Astrocyte (in vitro differentiated cells and primary cell): ENCODE measurements around the gene ERG. TPM values are rescaled to one million over a fixed set of nuclear protein-coding genes. Genes with fewer than 3 reads are reported as not detected.

Source experiments
- DNase-seq: peaks from one replicate; pipeline ENCODE4 v3.0.0-alpha.2; 2010; ENCODE audit warnings: low read depth
- FAIRE-seq: peaks from 2 replicates; lab custom pipeline; 2011; peaks lifted over from hg19 to GRCh38; lab: Jason Lieb, UNC
- H2AFZ ChIP-seq: 2 replicates; pipeline ENCODE4 v1.6.0; 2012; ENCODE audit warnings: low read depth, low read length, inconsistent platforms
- H3K27ac ChIP-seq: 2 replicates; pipeline ENCODE4 v1.5.1; 2011; ENCODE audit warnings: low read depth, low read length, inconsistent platforms
- H3K27me3 ChIP-seq: 2 replicates; pipeline ENCODE4 v1.6.0; 2011; ENCODE audit warnings: low read length, inconsistent platforms; ENCODE audit not compliant: insufficient read depth
- H3K36me3 ChIP-seq: 2 replicates; pipeline ENCODE4 v1.5.1; 2011; ENCODE audit warnings: low read length, inconsistent platforms; ENCODE audit not compliant: insufficient read depth
- H3K4me1 ChIP-seq: 2 replicates; pipeline ENCODE4 v1.5.1; 2011; ENCODE audit warnings: low read length, inconsistent platforms; ENCODE audit not compliant: insufficient read depth
- H3K4me2 ChIP-seq: 2 replicates; pipeline ENCODE4 v1.6.0; 2012; ENCODE audit warnings: low read length, inconsistent platforms
- H3K4me3 ChIP-seq: 2 replicates; pipeline ENCODE4 v1.5.1; 2011; ENCODE audit warnings: low read depth, mild to moderate bottlenecking, low read length, inconsistent platforms; ENCODE audit not compliant: insufficient read depth
- H3K79me2 ChIP-seq: 2 replicates; pipeline ENCODE4 v1.6.0; 2012; ENCODE audit warnings: mild to moderate bottlenecking, low read length, inconsistent platforms; ENCODE audit not compliant: insufficient read depth
- H3K9ac ChIP-seq: 2 replicates; pipeline ENCODE4 v1.6.0; 2012; ENCODE audit warnings: mild to moderate bottlenecking, low read length, inconsistent platforms
- H3K9me3 ChIP-seq: 2 replicates; pipeline ENCODE4 v1.5.1; 2012; ENCODE audit warnings: low read depth, mild to moderate bottlenecking, low read length, inconsistent platforms; ENCODE audit not compliant: insufficient read depth
- H4K20me1 ChIP-seq: 2 replicates; pipeline ENCODE4 v1.6.0; 2012; ENCODE audit warnings: low read length, inconsistent platforms; ENCODE audit not compliant: insufficient read depth
- H3K27ac Mint-ChIP-seq: one replicate; pipeline ENCODE4 v1.8.0; 2021; ENCODE audit warnings: mild to moderate bottlenecking, mixed read lengths; ENCODE audit not compliant: unreplicated experiment
- H3K27me3 Mint-ChIP-seq: one replicate; pipeline ENCODE4 v1.8.0; 2021; ENCODE audit warnings: low read depth, mixed read lengths; ENCODE audit not compliant: unreplicated experiment
- H3K36me3 Mint-ChIP-seq: one replicate; pipeline ENCODE4 v1.8.0; 2021; ENCODE audit warnings: low read depth, mixed read lengths; ENCODE audit not compliant: unreplicated experiment
- H3K4me1 Mint-ChIP-seq: one replicate; pipeline ENCODE4 v1.8.0; 2021; ENCODE audit warnings: low read depth, mixed read lengths; ENCODE audit not compliant: unreplicated experiment
- H3K4me3 Mint-ChIP-seq: one replicate; pipeline ENCODE4 v1.8.0; 2021; ENCODE audit warnings: mild to moderate bottlenecking, moderate library complexity, mixed read lengths; ENCODE audit not compliant: unreplicated experiment
- H3K9me3 Mint-ChIP-seq: one replicate; pipeline ENCODE4 v1.8.0; 2021; ENCODE audit warnings: mild to moderate bottlenecking, mixed read lengths; ENCODE audit not compliant: unreplicated experiment
- CTCF ChIP-seq: IDR thresholded peaks from 2 replicates; pipeline ENCODE4 v1.5.1; 2011; ENCODE audit warnings: low read depth, mild to moderate bottlenecking, inconsistent platforms, low read length, moderate library complexity; ENCODE audit not compliant: insufficient read depth
- EZH2 ChIP-seq: IDR thresholded peaks from 2 replicates; pipeline ENCODE4 v1.6.1; 2012; ENCODE audit warnings: mild to moderate bottlenecking, low read length, inconsistent platforms; ENCODE audit not compliant: insufficient read depth
- total RNA-seq: library from RNA; stranded (reverse); gene quantifications from 2 replicates; pipeline ENCODE4 v1.2.1, GENCODE V29; 2021

ERG gene
- total RNA-seq, 1 donor from 2014 or later, result 0.84 TPM

GRCh38 chr21:38361324-38361723 is 137.0 kb downstream of the ERG start:
- Histone ChIP-seq H3K27me3 (peaks cover 4% of the 10 kb centered on the region), H3K4me3 (no peak overlapping the region), H4K20me1 (no peaks in the 10 kb centered on the region), H2AFZ (no peak overlapping the region), H3K4me1 (no peaks in the 10 kb centered on the region), H3K79me2 (no peaks in the 10 kb centered on the region), H3K9me3 (no peaks in the 10 kb centered on the region), H3K27ac (no peak overlapping the region), H3K4me2 (no peak overlapping the region), H3K9ac (no peak overlapping the region), H3K36me3 (no peaks in the 10 kb centered on the region)
- H3K4me1 Mint-ChIP-seq, result no peaks in the 10 kb centered on the region
- no peak overlapping the region for H3K27ac Mint-ChIP-seq
- H3K9me3 Mint-ChIP-seq, result peaks cover 9% of the 10 kb centered on the region
- no peak for FAIRE-seq
- peaks cover 22% of the 10 kb centered on the region for H3K27me3 Mint-ChIP-seq
- no peak for DNase-seq
- H3K36me3 Mint-ChIP-seq, result no peaks in the 10 kb centered on the region
- H3K4me3 Mint-ChIP-seq, result no peak overlapping the region
- TF ChIP-seq CTCF, result no peak
- TF ChIP-seq EZH2, result no peak

GRCh38 chr21:38359835-38360234 is 138.4 kb downstream of the ERG start:
- H3K27me3 ChIP-seq, result peaks cover 4% of the 10 kb centered on the region
- no peak overlapping the region for H3K9ac ChIP-seq
- no peaks in the 10 kb centered on the region for H3K36me3 ChIP-seq
- no peak overlapping the region for H3K27ac ChIP-seq
- no peaks in the 10 kb centered on the region for H3K36me3 Mint-ChIP-seq
- no peaks in the 10 kb centered on the region for H3K4me1 ChIP-seq
- H3K4me3 Mint-ChIP-seq, result no peak overlapping the region
- no peak overlapping the region for H3K4me3 ChIP-seq
- no peaks in the 10 kb centered on the region for H3K4me1 Mint-ChIP-seq
- H4K20me1 ChIP-seq, result no peaks in the 10 kb centered on the region
- no peak for TF ChIP-seq EZH2
- no peak for TF ChIP-seq CTCF
- no peaks in the 10 kb centered on the region for H3K9me3 ChIP-seq
- no peak overlapping the region for H3K4me2 ChIP-seq
- no peak overlapping the region for H3K27ac Mint-ChIP-seq
- H3K27me3 Mint-ChIP-seq, result peaks cover 19% of the 10 kb centered on the region
- no peaks in the 10 kb centered on the region for H3K79me2 ChIP-seq
- peaks cover 9% of the 10 kb centered on the region for H3K9me3 Mint-ChIP-seq
- DNase-seq (no peak), FAIRE-seq (no peak)
- no peak overlapping the region for H2AFZ ChIP-seq

GRCh38 chr21:38359090-38359489 is 139.2 kb downstream of the ERG start:
- Mint-ChIP-seq H3K9me3 (peaks cover 9% of the 10 kb centered on the region), H3K27me3 (peaks cover 19% of the 10 kb centered on the region), H3K36me3 (no peaks in the 10 kb centered on the region), H3K4me3 (no peak overlapping the region), H3K27ac (no peak overlapping the region), H3K4me1 (no peaks in the 10 kb centered on the region)
- no peak overlapping the region for H3K4me2 ChIP-seq
- peaks cover 4% of the 10 kb centered on the region for H3K27me3 ChIP-seq
- H4K20me1 ChIP-seq, result no peaks in the 10 kb centered on the region
- no peaks in the 10 kb centered on the region for H3K4me1 ChIP-seq
- no peaks in the 10 kb centered on the region for H3K9me3 ChIP-seq
- no peak overlapping the region for H3K4me3 ChIP-seq
- no peak for TF ChIP-seq EZH2
- TF ChIP-seq CTCF, result no peak
- H2AFZ ChIP-seq, result no peak overlapping the region
- H3K27ac ChIP-seq, result no peak overlapping the region
- H3K9ac ChIP-seq, result no peak overlapping the region
- no peak for DNase-seq
- FAIRE-seq, result no peak
- H3K36me3 ChIP-seq, result no peaks in the 10 kb centered on the region
- no peaks in the 10 kb centered on the region for H3K79me2 ChIP-seq
